ENCODE data around the gene CARD6.

- TF ChIP-seq RAD21 (IDR thresholded peaks at IDR 0.05; ENCODE audit: low read length) (no peak), CTCF (conservative IDR thresholded peaks at IDR 0.05; ENCODE audit: low read depth, low read length) (no peak), POLR2A (IDR thresholded peaks at IDR 0.05; ENCODE audit: low read depth, low read length) (no peak), BHLHE40 (IDR thresholded peaks at IDR 0.05; ENCODE audit: low read depth, low read length) (no peak)
These were observed 1.2 kb downstream of the CARD6 start for GRCh38 chr5:40842351-40842750.

Measured in IMR-90 (cell line).